Cerebellar cortex (tissue), 1 donor: ENCODE results near the gene WDFY2.
"Not testable (repeated sequence)": the region's sequence is repeated elsewhere in the genome, so short reads cannot be mapped to it uniquely, and the experiment has no call there.

ENCODE experiments used
- DNase-seq: peaks from one replicate; pipeline ENCODE4 v3.0.0-alpha.2; 2015; ENCODE audit warnings: low spot score

Gene WDFY2

DNA sequence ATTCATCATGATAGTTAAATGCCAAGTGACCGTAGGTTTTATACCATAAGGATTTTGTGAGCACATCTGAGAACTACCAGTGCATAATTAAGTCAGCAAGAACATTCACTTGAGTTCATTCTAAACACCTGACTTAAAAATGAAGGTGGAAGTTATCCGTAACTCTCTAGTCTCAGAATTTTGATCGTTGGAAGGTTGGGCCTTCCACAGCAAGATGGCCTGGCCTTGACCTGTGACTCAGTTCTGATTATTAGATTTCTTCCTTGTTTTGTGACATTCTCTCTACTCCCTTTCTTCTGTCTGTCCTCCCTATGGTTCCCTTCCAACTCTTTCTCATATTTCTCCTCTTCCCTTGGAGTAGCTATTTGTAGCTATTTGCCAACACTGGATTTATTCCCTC, 20.0 kb upstream of the WDFY2 start:
- DNase-seq: no peak

DNA sequence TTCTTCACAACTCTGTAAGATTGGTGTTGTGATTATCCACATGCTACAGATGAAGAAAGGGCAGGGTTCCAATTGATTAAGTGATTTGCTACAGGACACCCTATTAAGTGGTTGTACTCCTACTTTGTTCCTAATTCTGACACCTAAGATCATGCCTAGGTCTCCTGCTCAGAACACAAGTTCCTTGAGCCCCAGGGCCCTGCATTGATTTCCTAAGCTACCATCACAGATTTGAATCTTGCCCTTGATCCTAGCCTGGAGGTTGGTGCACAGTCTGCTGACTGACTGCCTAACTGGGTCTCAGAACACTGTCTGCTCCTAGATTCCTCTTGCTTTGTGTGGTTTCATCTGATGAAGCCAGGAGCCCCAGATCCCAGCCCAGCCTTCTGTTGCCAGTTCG, 19.6 kb upstream of the WDFY2 start:
- no peak for DNase-seq

DNA sequence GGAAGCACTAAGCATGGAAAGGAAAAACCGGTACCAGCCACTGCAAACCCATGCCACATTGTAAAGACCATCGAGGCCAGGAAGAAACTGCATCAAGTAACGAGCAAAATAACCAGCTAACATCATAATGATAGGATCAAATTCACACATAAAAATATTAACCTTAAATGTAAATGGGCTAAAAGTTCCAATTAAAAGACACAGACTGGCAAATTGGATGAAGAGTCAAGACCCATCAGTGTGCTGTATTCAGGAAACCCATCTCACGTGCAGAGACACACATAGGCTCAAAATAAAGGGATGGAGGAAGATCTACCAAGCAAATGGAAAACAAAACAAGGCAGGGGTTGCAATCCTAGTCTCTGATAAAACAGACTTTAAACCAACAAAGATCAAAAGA, 15.3 kb upstream of the WDFY2 start:
- DNase-seq: not testable (repeated sequence)

DNA sequence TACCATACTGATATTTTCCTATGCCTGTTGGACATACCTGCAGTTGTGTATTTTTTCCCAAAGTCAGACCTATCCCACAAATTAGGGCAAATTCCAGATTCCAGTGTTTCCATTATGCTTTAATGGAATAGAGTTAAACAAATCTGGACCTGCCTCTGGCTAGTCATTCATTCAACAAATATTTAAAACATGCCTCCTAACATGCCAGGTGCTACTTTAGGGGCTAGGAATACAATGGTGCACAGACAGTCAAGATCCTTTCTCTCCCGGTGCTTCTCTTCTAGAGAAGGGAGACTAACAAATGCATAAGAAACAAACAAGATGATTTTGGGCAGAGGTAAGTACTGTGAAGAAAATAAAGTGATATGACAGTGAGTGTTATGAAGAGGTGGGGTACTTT, 7.5 kb upstream of the WDFY2 start:
- DNase-seq: no peak

DNA sequence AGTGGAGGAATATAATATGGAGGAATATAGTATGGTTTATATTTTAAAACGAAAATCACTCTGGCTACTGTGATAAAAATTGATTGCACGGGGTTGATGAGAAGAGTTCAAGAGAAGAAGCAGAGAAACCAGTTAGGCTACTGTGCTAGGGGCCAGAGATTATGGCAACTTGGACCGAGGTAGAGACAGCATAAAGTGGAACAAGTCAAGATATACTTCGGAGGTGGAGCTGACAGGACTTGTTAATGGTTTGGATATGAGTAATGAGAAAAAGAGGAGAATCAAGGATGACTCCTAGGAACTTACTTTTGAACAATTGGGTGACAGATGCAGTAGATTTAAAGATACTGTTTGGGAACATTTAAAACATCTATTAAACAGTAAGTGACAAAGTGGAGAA, 6.6 kb upstream of the WDFY2 start:
- no peak for DNase-seq

DNA sequence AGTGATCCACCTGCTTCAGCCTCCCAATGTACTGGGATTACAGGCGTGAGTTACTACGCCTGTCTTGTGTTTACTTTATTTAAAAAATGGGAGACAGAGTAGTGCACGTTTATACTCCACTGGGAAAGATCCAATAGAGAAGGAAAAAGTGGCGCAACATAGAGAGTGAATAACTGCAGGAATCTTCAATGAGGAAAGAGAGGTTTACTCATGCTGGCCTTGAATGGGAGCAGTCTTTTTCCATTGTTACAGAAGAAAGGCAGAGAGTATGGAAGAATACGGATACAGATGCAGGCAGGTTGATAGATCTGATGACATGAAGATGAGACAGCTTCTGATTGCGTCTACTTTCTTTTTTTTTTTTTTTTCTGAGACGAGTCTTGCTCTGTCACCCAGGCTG, 4.6 kb upstream of the WDFY2 start:
- no peak for DNase-seq

DNA sequence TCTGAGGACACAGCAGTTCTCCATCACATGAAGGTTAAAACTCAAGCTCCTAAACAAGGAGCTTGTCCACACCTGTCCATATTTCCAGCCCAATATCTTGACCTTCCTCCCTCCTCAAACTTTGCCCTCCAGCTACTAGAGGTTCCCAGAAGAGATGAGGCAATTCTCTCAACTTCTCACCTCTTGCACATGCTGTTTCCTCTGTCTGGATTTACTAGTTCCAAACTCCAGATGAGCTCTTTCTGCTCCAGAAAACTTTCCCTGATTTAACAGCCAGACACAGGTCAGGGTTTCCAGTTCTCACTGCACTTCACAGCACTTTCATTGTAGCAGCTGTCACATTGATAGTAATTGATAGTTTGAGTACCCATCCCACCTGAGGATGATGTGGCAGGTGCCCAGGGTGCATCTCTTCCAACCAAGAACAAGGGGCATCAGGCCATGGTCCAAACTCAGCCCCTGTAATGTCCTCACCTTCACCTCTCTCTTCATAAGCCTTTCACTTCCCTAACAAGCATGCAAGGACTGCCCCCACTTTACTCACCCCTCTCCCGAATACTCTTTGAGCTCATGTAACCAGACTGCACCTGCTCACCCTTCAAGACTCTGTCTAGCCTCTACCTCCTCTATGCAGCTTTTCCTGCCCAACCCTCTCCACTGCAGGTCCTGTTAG, 3.0 kb upstream of the WDFY2 start:
- DNase-seq: no peak

DNA sequence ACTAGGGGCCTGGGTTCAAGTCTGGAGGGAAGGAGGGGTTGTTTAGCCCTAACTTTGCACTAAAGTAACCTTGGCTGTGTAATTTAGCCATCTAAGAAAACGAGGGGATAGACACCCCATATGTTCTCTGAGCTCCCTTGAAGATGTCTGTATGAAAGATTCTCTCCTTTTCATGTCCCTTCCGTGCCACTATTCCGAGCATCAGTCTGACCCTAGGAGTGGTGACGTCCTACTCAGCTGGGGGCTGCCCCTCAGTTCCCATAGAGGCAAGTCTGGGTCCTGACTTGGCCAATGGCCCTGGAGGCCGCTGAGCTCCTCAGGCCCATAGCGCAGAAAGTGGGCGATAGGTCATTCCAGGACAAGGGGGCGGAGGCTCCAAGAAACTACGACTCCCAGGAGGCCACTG, 790 bp upstream of the WDFY2 start:
- no peak for DNase-seq

DNA sequence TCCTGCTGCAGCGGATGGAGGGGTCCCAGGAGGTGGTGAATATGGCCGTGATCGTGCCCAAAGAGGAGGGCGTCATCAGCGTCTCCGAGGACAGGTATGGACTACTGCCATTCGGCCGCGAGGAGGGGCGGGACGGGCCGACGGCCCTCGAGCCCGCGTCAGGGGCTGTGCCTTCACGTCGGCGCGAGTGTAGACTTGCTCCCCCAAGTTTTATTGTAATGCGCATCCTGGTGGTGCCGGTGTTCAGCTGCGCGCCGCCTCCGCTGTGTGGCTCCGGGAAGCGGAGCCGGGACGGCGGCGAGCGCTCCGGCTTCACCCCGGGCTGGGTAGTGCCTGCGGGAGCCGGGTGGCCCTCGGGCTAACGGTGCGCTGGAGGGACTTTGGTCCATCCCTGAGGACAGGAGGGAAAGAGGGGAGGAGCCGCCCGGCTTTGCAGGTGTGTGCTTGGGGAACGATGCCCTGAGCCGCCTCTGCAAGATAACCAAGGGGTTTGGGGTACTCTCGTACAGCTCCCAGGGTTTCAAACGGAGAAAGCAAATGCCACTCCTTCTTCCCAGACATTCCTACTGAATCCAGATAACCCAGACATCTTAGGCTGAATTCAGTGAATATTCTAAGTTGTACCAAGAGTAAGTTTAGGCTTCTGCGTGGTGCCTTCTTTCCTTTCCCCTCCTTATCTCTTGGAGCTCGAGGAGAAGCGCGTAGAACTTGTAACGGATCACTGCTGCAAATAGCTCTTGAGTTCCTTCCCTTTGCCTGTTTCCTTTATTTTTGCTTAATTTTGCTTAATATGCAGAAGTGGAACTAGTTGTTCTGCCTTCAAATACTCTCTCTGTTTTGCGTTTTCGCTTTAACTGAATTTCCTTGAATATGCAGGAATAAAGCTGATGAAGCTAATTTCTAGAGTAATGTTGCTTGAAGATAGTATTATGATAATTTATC, 740 bp downstream of the WDFY2 start:
- peak; percentile 51 for DNase-seq

DNA sequence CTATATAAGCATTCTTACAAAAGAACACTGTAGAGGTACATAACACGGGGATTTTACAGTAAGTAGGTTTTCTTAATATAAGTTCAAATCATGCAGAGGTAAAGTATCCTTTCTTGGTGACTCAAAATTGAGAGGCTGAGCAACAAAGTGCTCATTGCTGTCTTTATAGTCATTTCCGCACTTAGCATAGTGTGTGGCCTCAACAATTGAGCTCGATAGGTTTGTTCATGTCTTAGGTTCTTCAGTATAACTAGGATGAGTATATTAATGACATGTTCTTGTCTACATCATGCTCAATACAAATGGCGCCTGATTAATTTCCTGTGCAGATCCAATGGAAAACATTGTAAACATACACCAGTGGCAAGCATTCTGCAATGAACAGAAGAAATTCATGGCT, 1.4 kb downstream of the WDFY2 start:
- DNase-seq: peak; percentile 25

DNA sequence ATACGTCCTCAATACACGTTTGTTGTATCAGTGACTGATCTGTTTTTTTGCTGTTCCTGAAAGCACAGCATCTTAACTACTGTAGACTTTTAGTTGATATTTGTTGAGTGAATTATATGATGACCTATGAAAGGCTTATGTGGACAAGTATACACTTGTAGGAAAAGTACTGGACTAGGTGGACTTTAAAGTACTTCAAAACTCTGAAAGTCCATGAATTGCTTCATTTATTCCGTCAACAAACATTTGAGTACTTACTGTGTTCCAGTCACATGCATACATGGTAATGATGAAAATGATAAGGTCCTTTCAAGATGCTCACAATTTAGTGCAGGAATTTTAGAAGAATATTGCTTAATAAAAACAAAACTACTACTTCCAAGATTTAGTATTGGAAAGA, 3.1 kb downstream of the WDFY2 start:
- no peak for DNase-seq

DNA sequence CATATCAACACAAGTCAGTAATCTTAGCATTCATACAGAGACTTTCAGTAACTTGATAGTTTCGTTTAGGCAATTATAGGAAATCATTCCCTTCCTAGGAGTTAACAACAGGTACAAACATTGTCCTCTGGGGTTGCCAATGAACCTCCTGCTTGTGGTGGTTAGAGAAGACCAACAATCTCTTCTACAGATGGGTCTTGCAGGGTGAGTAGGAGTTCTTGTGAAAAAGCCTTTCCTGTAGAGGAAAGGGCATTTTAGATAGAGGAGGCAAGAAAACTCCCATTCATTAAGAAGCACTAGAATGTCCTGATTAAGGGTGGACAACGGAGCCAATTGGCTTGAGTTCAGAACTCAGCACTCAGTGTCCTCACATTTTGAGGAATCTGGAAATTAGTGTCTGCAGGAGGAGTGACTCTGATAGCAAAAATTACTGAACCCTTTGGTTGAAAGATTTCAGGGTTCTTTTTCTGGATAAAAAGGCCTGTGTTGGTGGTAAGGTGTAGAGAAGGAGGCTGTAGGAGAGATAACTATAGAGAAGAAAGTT, 4.2 kb downstream of the WDFY2 start:
- no peak for DNase-seq

DNA sequence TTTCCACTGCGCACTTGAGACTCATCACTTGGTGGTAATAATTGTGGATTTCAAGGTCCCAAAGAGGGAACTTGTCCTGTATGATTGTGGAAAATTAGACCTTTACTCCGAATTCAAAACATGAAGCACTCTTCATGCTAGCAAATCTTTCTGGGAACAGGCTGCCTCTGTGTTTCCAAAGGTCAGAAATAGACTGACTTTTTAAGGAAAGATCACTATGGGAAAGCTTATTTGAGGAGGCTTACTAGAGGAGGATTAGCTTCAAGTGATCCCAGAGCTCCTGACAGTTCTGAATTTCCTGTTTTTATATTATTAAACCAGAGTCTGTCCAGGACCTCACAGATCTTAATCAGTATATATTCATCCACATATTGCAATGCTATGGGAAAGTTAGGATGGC, 5.5 kb downstream of the WDFY2 start:
- DNase-seq: no peak

DNA sequence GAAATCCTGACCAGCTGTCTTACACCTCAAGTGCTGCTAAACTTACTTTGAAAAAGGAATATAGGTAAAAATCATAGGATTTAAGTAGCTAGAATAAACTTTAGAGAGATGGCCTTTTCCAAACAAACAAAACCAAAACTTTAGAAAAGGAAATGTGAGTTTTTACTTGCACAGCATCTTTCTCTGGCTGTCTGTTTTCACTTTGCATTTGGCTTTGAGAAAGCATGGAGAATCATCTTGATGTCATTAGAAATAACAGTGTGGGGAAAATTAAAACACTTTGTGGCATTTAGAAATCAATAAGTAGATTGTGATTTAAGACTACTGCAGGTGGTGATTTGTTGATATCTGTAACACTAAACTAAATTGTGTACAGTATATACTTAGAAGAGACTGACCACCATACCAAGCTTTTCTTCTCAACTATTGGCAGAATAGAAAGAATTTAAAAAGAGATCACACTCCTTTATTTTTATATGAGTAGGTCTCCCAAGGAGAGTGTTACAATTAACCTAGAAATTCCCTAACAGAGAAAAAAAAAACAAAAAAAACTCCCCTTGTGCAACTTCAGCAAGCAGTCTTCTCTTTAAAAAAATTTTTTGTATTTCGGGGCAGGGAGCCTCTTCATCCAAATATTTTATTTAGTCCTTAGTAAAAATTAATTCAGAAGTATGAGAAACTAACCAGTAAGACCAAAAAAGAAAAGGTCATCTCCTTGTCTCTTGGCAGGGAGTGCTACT, 6.1 kb downstream of the WDFY2 start:
- no peak for DNase-seq

DNA sequence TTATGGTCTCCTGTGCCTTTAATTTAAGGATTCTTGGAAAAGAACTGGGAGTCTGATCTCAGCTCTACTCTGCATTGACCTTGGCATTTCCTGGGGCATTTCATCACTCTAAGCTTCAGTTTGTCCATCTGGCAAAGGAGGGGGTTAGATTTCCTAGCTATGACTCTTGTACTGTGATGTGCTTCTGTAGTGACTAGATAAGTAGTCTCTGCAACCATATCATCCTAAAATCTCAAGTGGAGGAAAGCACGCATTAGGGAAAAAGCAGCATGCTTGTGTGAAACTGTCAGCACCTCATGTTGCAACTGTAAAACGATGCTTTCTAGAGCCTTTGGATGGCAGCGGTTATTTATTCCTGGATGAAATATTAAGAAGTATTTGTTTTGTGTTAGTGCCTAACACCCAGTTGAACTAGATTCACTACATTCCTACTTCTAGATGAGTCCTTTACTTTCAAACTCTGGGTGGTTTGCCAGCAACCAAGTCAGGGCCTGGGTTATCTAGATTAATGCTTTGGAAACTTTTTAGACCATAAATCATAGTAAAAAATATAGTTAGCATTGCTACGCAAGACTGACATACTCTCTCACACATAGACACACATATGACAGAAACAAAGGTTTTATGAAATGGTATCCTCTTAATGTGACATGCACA, 6.8 kb downstream of the WDFY2 start:
- DNase-seq: no peak

DNA sequence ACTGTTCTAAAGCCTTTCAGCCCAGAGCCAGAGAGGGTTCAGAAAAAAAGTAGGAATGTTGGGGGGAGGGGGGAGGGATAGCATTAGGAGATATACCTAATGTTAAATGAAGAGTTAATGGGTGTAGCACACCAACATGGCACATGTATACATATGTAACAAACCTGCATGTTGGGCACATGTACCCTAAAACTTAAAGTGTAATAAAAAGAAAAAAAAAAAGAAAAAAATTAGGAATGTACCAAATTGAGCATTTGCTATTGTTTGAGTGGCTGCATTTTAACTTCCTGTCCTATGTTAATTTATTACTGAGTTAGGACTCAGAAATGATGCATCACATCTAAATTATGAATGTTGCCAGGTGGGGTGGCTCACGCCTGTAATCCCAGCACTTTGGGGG, 7.7 kb downstream of the WDFY2 start:
- DNase-seq: not testable (repeated sequence)

DNA sequence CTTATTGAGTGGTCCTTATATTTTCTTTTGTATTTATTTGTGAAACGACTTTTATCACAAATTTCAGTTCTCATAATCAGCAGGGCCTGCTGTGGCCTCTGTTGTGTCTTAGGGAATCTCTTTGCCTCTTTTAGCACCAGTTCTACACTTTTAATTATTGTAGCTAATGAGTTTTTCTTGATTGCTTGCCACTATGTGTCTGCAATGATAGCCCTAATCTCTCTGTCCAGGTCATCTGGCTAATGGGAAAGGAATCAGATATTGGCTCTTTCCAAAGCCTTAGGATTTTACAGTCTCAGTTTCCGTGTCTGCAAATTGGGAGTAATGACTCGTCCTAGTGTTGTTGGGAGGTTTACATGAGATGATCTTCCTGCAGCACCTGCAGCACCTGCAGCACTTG, 10.2 kb downstream of the WDFY2 start:
- DNase-seq: no peak

DNA sequence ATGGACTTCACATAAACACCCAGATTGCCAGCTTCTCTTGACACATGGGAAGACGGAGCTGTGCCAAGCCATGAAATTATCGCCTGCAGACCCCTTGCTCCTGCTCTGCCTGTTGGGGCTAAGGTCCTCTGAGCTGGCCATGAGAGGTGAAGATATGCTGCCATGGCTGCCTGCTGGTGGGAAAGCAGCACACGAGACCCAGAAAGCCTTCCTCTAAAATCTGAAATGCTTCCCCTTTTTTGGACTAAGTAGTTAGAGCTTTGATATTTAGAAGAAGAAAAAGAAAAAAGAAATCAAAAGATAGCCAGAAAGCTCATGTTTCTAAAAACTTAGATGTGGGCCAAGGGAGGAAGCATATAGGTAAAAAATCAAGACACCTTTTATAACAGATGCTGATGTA, 11.2 kb downstream of the WDFY2 start:
- no peak for DNase-seq

DNA sequence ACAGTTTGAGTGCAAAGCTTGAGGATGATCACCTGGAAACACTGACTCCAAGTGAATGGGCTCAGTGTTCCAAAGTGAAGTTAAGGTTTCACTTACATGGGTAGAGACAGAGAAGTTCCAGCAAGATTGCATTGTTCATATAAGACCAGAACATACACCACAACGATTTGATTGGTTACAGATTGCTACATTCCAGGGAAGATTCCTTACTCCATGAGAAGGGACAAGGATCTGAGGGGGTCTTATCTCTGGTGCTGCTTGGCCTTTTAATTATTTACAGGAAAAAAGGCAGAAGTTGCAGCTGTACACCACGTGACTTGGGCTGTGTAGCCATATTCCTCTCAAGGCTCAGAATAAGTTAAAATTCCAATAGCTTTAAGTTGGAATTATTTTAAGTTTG, 12.3 kb downstream of the WDFY2 start:
- no peak for DNase-seq

DNA sequence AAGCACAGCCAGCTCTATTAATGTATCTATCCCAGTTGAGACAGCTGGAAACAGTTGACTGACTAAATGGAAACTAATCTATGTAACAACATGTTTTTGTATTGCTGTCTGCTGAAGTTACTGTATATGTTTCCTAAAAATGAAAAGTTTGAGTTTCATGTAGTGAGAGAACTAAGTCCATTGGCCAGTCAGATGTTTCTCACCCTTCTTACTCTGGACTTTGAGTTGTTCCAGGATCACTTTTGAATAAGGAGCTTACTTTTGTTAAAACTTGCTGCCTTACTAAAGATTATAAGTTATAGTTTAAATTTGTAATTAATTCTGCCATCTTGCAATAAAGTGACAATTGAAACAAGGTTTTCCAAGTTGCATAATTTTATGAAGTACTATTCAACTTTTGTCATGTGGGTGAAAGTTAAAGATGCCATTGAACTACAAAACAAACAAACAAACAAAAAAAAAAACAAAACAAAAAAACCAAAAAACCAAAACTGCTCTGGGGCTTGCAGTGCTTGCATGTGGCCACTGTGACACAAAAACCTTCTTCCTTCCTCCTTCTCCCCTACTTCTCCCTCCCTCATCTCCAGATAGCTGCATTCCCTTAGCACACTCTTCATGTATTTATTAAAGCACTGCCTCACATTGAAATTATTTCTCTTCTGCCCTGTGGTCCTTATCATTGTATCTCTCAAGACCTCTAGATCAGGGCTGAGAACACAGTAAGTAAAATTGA, 15.3 kb downstream of the WDFY2 start:
- DNase-seq: no peak

DNA sequence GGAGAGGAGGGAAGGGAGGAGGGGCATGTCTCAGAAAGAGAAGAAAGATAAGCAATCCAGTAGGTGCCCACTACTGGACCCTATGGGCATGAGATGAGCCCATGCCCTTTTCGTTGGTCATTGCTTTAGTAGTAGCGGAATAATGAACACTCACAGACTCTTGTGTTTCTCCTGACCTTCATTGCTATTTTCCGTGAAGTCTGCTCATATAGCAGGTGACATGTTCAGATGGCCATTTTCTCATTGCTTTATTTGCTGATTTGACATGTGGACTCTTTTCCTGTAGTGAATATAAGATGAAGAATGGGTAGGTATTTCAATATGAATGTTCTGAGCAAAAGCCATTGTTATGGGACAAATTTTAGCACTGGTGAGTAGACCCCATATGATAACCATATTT, 16.4 kb downstream of the WDFY2 start:
- no peak for DNase-seq
